ENCODE results near the gene NEURL1B. TPM values are rescaled to one million over a fixed set of nuclear protein-coding genes. Genes with fewer than 3 reads are reported as not detected.

Gene NEURL1B
- total RNA-seq, 1 donor from 2014 or later = 4.4 TPM

GRCh38 chr5:172644266-172644665 is 3.2 kb downstream of the NEURL1B start:
- no peak for DNase-seq (ENCODE audit: low read depth)

GRCh38 chr5:172644711-172645110 is 3.6 kb downstream of the NEURL1B start:
- no peak for DNase-seq (ENCODE audit: low read depth)
- no peak overlapping the region for H3K4me3 ChIP-seq (ENCODE audit: low read depth, low read length)
- no peak for TF ChIP-seq CTCF (conservative IDR thresholded peaks at IDR 0.05; ENCODE audit: low read depth, low read length)

More at GRCh38 chr5:172644266-172644665, 3.2 kb downstream of the NEURL1B start:
- TF ChIP-seq CTCF (conservative IDR thresholded peaks at IDR 0.05; ENCODE audit: low read depth, low read length) = no peak
- H3K4me3 ChIP-seq (ENCODE audit: low read depth, low read length) = no peak overlapping the region

GRCh38 chr5:172645271-172646055 is 4.4 kb downstream of the NEURL1B start:
- no peak for DNase-seq (ENCODE audit: low read depth)
- no peak overlapping the region for H3K4me3 ChIP-seq (ENCODE audit: low read depth, low read length)
- TF ChIP-seq CTCF (conservative IDR thresholded peaks at IDR 0.05; ENCODE audit: low read depth, low read length) = no peak

DNA sequence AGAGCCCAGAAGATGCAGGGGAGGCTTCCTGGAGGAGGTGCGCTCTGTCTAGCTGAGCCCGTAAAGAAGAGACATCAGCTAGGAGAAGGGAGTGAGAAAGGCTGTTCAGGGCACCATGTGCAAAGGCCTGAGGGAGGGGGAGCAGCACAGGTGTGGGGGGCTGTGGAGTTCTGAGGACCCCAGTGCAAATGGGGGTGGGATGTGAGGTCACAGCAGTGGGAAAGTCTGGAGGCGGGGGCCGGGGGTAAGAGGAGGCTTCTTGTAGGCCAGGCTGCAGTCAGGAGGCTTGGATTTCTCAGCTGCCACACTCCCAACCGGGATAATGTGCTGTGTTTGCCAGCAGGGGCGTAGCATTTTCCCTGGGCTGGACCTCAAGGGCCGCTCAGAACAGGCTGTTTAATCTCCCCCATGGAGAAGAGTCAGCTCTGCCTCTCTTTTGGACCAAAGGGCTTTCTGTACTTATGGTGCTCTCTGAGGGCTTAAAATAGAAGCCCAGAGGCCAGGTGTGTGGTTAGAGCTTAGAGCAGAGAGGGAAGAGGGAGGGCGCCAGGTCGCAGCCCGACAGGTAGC is 5.7 kb downstream of the NEURL1B start:
- H3K4me3 ChIP-seq (ENCODE audit: low read depth, low read length) = no peak overlapping the region
- no peak for DNase-seq (ENCODE audit: low read depth)
- TF ChIP-seq CTCF (conservative IDR thresholded peaks at IDR 0.05; ENCODE audit: low read depth, low read length) = no peak

DNA sequence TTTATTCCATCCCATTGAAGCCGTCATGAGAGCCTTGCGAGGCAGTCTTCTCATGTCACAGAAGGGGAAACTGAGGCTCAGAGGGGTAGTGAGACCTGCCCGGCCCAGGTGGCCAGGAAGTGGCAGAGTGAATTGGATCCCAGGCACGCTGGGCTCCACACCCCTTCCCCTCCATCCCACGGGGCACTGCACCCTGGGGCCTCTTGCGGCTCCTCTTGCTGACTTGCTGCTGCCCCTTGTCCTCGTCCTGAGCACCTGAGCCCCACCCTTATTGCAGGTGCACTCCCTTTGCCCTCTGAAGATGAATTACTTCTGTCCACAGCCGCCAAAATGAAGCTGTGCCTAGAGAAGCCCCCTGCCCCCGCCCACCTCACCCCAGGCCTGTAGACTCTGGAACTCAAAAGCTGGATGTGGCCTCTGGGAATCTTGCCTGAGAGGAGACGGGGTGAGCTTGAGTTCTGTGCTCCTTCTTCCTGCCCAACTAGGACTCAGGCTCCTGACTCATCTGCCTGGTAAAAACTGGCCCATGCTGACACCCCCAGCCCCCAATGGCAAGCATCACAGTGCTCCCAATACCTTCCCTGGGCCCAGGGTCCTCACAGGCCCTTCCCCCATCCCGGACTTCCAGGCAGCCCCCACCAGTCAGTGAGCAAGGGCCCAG is 6.4 kb downstream of the NEURL1B start:
- H3K4me3 ChIP-seq (ENCODE audit: low read depth, low read length) = no peak overlapping the region
- no peak for TF ChIP-seq CTCF (conservative IDR thresholded peaks at IDR 0.05; ENCODE audit: low read depth, low read length)
- DNase-seq (ENCODE audit: low read depth) = no peak

- no peak overlapping the region for H3K4me3 ChIP-seq (ENCODE audit: low read depth, low read length)
- TF ChIP-seq CTCF (conservative IDR thresholded peaks at IDR 0.05; ENCODE audit: low read depth, low read length) = no peak
- DNase-seq (ENCODE audit: low read depth) = no peak
Measured at GRCh38 chr5:172648013-172648381, 6.9 kb downstream of the NEURL1B start.

Data from epithelial cell of proximal tubule (primary cell).